HG03097 (cell line): ENCODE measurements around the gene FBXO47.

Experiments used
- ATAC-seq: cut with Tn5 transposase; IDR thresholded peaks from one replicate; pipeline ENCODE4 v1.9.1; 2021; ENCODE audit not compliant: unreplicated experiment, low FRiP score

The FBXO47 gene

GRCh38 chr17:38888842-38889241 lies 78.4 kb downstream of the FBXO47 start:
- ATAC-seq = no peak

- ATAC-seq = no peak
Measured at GRCh38 chr17:38886643-38887010, 80.6 kb downstream of the FBXO47 start.
